Measurements from ENCODE around the gene MAP3K2. TPM values are rescaled to one million over a fixed set of nuclear protein-coding genes. Genes with fewer than 3 reads are reported as not detected.

Gene MAP3K2
- total RNA-seq, 1 experiment from 2014 or later, result 54.8 TPM

DNA sequence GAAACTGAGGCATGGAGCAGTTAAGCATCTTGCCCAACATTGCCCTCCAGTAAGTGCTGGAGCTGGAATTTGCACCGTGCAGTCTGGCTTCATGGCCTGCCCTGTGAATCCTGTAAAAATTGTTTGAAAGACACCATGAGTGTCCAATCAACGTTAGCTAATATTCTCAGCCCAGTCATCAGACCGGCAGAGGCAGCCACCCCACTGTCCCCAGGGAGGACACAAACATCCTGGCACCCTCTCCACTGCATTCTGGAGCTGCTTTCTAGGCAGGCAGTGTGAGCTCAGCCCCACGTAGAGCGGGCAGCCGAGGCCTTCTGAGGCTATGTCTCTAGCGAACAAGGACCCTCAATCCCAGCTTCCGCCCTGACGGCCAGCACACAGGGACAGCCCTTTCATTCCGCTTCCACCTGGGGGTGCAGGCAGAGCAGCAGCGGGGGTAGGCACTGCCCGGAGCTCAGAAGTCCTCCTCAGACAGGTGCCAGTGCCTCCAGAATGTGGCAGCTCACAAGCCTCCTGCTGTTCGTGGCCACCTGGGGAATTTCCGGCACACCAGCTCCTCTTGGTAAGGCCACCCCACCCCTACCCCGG lies 31.8 kb upstream of the MAP3K2 start:
- H3K36me3 ChIP-seq (ENCODE audit: insufficient read depth, low read length, poor library complexity, severe bottlenecking), result no peaks in the 10 kb centered on the region
- peaks cover 14% of the 10 kb centered on the region for H3K4me1 ChIP-seq (ENCODE audit: insufficient read depth, low read length, poor library complexity, severe bottlenecking)
- H3K4me3 ChIP-seq (ENCODE audit: low read depth, low read length, poor library complexity, severe bottlenecking), result no peak overlapping the region
- no peaks in the 10 kb centered on the region for H3K9me3 ChIP-seq (ENCODE audit: low read depth, low read length, poor library complexity, severe bottlenecking)
- DNase-seq (ENCODE audit: low spot score), result peak; percentile 67
- intact Hi-C loops (cut with micrococcal nuclease; ENCODE audit: unreplicated experiment), result no loop called here
- POLR2A ChIA-PET (ENCODE audit: low non-redundant PET), result no interaction called here
- CTCF ChIA-PET, result interaction anchor here (0.6 to 0.8 kb wide), 2 partner anchors 24 to 222 kb away, joined by 3 to 9 read pairs; no protein-coding TSS in a partner anchor
- no peak for TF ChIP-seq EZH2 (IDR thresholded peaks at IDR 0.05; ENCODE audit: borderline replicate concordance, low read depth, low read length, poor library complexity, severe bottlenecking)
- TF ChIP-seq, protein P1, sequence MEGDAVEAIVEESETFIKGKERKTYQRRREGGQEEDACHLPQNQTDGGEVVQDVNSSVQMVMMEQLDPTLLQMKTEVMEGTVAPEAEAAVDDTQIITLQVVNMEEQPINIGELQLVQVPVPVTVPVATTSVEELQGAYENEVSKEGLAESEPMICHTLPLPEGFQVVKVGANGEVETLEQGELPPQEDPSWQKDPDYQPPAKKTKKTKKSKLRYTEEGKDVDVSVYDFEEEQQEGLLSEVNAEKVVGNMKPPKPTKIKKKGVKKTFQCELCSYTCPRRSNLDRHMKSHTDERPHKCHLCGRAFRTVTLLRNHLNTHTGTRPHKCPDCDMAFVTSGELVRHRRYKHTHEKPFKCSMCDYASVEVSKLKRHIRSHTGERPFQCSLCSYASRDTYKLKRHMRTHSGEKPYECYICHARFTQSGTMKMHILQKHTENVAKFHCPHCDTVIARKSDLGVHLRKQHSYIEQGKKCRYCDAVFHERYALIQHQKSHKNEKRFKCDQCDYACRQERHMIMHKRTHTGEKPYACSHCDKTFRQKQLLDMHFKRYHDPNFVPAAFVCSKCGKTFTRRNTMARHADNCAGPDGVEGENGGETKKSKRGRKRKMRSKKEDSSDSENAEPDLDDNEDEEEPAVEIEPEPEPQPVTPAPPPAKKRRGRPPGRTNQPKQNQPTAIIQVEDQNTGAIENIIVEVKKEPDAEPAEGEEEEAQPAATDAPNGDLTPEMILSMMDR (conservative IDR thresholded peaks at IDR 0.05; ENCODE audit: low read depth, low read length), result no peak
- no peaks in the 10 kb centered on the region for H3K27me3 ChIP-seq (replicated peaks; ENCODE audit: insufficient read depth, low read depth, low read length, poor library complexity)
- no peak overlapping the region for H3K27ac ChIP-seq (ENCODE audit: low read depth, low read length, poor library complexity, severe bottlenecking)
- no TSS peak for BruUV-seq (replicated peaks)

DNA sequence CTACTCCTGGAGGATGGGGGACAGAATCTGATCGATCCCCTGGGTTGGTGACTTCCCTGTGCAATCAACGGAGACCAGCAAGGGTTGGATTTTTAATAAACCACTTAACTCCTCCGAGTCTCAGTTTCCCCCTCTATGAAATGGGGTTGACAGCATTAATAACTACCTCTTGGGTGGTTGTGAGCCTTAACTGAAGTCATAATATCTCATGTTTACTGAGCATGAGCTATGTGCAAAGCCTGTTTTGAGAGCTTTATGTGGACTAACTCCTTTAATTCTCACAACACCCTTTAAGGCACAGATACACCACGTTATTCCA lies 31.3 kb upstream of the MAP3K2 start:
- H3K27me3 ChIP-seq (replicated peaks; ENCODE audit: insufficient read depth, low read depth, low read length, poor library complexity), result no peaks in the 10 kb centered on the region
- H3K27ac ChIP-seq (ENCODE audit: low read depth, low read length, poor library complexity, severe bottlenecking), result no peak overlapping the region
- peaks cover 16% of the 10 kb centered on the region for H3K4me1 ChIP-seq (ENCODE audit: insufficient read depth, low read length, poor library complexity, severe bottlenecking)
- no peak overlapping the region for H3K4me3 ChIP-seq (ENCODE audit: low read depth, low read length, poor library complexity, severe bottlenecking)
- DNase-seq (ENCODE audit: low spot score), result no peak
- TF ChIP-seq EZH2 (IDR thresholded peaks at IDR 0.05; ENCODE audit: borderline replicate concordance, low read depth, low read length, poor library complexity, severe bottlenecking), result no peak
- TF ChIP-seq, protein P1 (conservative IDR thresholded peaks at IDR 0.05; ENCODE audit: low read depth, low read length), result no peak
- CTCF ChIA-PET, result interaction anchor here (0.6 to 0.8 kb wide), 2 partner anchors 23 to 222 kb away, joined by 3 to 9 read pairs; no protein-coding TSS in a partner anchor
- POLR2A ChIA-PET (ENCODE audit: low non-redundant PET), result no interaction called here
- no TSS peak for BruUV-seq (replicated peaks)
- H3K9me3 ChIP-seq (ENCODE audit: low read depth, low read length, poor library complexity, severe bottlenecking), result no peaks in the 10 kb centered on the region
- no peaks in the 10 kb centered on the region for H3K36me3 ChIP-seq (ENCODE audit: insufficient read depth, low read length, poor library complexity, severe bottlenecking)
- intact Hi-C loops (cut with micrococcal nuclease; ENCODE audit: unreplicated experiment), result no loop called here

DNA sequence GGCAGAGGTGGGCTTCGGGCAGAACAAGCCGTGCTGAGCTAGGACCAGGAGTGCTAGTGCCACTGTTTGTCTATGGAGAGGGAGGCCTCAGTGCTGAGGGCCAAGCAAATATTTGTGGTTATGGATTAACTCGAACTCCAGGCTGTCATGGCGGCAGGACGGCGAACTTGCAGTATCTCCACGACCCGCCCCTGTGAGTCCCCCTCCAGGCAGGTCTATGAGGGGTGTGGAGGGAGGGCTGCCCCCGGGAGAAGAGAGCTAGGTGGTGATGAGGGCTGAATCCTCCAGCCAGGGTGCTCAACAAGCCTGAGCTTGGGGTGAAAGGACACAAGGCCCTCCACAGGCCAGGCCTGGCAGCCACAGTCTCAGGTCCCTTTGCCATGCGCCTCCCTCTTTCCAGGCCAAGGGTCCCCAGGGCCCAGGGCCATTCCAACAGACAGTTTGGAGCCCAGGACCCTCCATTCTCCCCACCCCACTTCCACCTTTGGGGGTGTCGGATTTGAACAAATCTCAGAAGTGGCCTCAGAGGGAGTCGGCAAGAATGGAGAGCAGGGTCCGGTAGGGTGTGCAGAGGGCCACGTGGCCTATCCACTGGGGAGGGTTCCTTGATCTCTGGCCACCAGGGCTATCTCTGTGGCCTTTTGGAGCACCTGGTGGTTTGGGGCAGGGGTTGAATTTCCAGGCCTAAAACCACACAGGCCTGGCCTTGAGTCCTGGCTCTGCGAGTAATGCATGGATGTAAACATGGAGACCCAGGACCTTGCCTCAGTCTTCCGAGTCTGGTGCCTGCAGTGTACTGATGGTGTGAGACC lies 30.7 kb upstream of the MAP3K2 start, which contains the start of gene PROC:
PROC (plus strand) TSS at position 128 of the 812 bp plus-strand sequence. CDS start 1,516 bp downstream, outside the sequence.
- Histone ChIP-seq H3K9me3 (ENCODE audit: low read depth, low read length, poor library complexity, severe bottlenecking) (no peaks in the 10 kb centered on the region), H3K27ac (ENCODE audit: low read depth, low read length, poor library complexity, severe bottlenecking) (no peak within 1 kb of the TSS), H3K36me3 (ENCODE audit: insufficient read depth, low read length, poor library complexity, severe bottlenecking) (no peaks in the 10 kb centered on the region), H3K27me3 (replicated peaks; ENCODE audit: insufficient read depth, low read depth, low read length, poor library complexity) (no peaks in the 10 kb centered on the region), H3K4me1 (ENCODE audit: insufficient read depth, low read length, poor library complexity, severe bottlenecking) (peaks cover 21% of the 10 kb centered on the region), H3K4me3 (ENCODE audit: low read depth, low read length, poor library complexity, severe bottlenecking) (no peak within 1 kb of the TSS)
- TF ChIP-seq, protein P1 (conservative IDR thresholded peaks at IDR 0.05; ENCODE audit: low read depth, low read length), result no peak
- TF ChIP-seq EZH2 (IDR thresholded peaks at IDR 0.05; ENCODE audit: borderline replicate concordance, low read depth, low read length, poor library complexity, severe bottlenecking), result no peak
- intact Hi-C loops (cut with micrococcal nuclease; ENCODE audit: unreplicated experiment), result no loop called here
- CTCF ChIA-PET, result interaction anchor here (0.6 kb wide), 1 partner anchor 23 kb away, joined by 9 read pairs; no protein-coding TSS in a partner anchor
- no TSS peak for BruUV-seq (replicated peaks)
- POLR2A ChIA-PET (ENCODE audit: low non-redundant PET), result interaction anchor here (0.7 kb wide), 1 partner anchor 257 kb away, joined by 5 read pairs; no protein-coding TSS in a partner anchor
- DNase-seq (ENCODE audit: low spot score), result no peak

All from A673 (cell line).